Femur (tissue), 1 donor: Measurements from ENCODE around the gene LBH.
A peak's percentile ranks its signal among the peaks of the same experiment; 100 is the strongest.

ENCODE experiments used
- DNase-seq: peaks from one replicate; pipeline ENCODE4 v3.0.0-alpha.2; 2017

Gene LBH

DNA sequence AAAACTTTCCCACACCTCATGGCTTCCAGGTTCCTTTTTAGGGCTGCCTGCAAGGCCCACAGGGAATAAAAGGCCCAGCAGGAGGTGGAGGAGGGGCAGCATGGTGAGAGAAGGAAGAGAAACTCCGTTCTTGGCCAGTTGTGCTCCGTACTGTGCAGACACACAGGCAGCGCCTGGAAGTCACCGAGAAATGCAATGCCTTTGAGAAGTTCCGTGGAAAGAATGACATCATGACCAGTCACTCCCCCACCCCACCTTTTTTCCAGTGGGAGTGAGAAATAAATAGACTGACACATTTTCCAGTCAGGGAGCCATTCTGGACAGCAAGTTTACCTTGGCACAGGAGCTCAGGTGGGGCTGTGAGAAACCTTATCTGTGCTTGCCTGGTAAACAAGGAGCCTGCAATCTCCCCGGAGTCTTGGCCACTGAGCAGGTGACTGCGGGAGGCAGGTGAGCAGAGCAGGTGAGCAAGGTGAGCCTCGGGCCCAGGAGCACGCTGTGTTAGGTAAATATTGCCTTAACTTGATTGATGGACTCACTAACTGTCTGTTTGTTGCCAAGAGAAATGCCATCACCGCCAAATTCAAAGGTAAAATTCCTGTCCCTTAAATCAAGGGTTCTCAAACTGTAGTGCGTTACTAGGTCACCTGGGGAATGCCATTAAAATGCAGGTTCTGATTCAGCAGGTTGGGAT is 13.5 kb upstream of the LBH start:
- DNase-seq = peak; percentile 65

DNA sequence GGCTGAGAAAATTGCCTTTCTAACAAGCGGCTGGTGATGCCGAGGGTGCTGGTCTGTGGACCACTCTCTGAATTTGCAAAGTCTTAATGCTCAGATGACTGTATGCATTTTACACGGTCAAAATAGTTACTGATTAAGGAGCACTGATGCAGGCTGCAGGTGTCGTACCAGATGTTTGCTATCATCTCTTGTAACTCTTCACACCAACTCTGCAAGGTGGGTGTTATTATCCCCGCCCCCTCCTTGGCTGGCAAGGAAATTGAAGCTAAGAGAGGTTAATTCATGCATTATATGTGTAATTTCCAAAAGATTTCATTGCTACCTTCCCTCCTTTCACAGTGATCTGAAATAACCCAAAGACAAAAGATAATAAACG is 13.0 kb upstream of the LBH start:
- DNase-seq = no peak

DNA sequence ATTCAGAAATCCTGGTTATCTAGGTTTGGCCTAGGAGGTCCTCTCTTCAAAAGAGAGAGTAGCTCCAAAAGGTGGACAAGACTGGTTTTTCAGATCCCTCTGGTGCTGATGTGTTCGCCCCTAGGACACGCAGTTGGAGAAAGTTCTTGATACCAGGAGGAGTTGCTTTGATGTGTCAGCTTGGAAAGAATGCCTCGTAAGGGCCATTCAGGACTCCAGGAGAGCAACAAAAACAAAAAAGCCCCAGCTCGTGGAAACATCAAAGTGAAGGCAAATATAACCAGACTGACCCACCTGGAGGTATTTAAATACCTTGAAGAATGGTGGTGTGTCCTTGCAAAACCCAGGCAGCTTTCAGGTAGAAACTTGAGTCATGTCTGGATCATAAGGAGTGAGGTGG is 12.5 kb upstream of the LBH start:
- DNase-seq = no peak

DNA sequence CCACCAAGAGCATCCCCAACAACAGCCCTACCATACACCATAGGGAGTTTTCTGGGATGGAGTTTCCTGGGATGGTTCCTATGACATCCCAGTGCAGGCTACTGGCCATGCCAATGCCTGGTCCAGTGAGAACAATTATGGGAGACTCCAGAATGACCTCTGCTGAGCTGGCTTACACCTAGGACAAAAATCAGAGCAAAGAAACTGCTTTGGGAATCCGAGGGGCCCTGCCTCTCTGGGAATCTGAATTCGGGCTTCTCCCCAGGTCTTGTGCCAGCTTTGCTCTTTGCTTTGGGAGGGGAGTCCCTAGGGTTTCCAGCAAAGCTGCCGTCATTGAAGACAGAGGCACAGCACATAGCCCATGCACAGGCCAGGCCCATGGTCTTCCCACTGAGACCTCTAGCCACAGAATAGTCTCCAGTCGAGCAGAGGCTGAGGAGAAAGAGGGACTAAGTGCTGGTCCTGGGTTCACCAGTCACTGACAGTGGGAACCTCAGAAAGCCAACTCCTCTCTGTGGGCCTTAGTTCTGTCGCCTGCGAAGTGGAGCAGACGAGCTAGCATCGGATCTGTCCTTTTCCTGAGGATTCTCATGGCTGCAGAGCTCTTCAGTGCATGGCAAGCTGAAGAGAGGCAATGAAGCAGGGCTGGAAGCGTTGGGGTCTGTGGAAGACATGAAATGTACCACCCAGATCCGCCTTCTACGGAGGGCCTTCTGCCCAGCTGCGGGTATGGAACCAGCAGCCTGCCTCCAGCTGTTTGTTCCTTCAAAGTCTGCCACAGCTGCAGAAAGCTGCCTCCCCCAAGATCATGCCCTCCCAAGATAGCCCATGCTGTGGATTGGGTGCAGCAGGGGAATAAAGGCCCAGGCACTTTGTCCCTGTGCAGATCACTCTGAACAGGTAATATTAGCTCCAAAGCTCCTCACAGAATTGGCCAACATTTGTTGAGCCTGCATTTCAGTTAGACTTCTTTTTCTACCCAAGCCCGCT is 11.2 kb upstream of the LBH start:
- no peak for DNase-seq

DNA sequence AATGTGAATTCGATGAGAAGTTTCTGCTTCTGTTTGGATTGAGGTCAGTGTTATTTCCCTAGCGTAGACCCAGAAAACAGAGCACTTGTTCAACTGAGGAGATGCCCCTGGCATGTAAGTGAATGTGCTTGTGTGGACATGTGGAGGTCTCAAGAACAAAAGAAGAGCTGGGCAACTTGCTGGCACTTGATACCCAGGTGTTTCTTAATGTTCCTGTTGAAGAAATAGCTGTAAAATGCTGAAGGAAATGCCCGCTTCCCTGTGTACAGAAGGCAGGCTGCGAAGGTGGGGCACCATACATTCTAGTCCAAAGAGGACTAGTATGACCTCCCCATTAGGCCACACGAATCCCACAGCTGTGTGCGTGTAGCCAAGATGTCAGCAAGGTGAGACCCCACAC is 9.8 kb upstream of the LBH start:
- DNase-seq = no peak

DNA sequence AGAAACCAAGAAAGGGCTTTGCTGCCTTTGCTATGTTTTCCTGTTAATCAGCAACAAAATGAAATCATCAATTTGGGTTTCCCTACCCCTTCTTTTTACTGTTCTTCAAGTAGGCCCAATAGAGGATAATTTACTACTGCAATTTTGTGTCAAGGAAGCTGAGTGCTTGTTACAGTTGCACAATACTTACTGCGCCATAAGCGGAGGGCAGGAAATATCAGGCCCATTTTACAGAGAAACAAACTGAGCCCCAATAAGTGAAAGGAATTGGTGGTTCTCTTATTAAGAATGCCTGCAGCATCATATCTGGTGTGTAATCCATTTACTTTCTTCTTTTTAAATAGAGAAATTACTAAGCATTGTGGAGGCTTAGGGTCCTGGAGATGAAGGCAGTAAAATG is 9.3 kb upstream of the LBH start:
- DNase-seq = no peak

DNA sequence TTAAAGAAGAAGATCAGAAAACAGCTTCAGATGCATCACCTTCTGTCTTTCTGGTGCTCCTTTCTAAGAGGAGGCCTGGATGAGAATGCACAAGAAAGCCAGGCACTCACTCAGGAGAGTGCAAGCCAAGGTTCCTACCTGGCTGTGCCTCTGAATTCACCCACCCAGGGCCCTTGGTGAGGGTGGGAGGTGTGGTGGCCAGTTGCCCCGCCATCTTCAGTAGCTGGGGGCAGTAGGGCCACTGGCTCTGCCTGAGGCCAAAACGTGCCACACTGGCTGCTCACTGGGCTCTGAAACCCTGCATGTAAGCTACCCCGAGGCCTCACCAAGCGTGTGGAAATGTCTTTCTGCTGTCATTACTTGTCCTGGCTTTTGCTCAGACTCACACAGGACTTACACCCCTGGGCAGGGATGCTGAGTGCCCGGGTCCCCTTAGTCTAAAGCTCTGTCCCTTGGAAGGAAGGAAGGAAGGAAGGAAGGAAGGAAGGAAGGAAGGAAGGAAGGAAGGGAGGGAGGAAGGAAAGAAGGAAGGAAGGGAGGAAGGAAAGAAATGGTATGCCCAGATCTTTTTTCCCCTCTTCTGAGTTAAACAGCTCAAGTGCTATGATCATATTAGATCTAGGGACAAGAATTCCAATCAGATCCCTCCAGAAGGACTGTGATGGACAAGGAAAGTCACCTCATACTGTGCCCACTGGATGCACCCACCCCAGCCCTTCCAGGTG is 8.5 kb upstream of the LBH start:
- no peak for DNase-seq

DNA sequence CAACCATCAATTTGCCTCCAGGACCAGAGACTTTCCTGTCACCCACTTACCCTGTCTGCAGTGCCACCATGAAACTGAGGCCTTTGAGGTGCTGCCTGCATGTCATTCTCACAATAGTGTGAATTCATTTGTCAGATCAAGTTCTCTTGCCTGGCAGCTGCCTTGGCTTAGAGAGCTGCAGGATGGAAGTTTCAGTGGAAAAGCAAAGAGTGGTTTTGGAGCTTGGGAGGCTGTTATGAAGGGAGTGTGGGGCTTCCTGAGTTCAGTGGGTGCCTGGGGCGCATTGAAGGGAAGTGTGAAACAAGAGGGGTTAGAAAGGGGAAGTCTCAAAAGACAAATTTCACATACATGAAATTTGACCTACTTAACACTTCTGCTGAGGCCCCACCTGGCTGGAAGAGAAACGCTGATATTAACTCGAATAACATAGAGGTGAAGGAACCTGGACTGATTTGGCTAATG is 7.9 kb upstream of the LBH start:
- DNase-seq = no peak

DNA sequence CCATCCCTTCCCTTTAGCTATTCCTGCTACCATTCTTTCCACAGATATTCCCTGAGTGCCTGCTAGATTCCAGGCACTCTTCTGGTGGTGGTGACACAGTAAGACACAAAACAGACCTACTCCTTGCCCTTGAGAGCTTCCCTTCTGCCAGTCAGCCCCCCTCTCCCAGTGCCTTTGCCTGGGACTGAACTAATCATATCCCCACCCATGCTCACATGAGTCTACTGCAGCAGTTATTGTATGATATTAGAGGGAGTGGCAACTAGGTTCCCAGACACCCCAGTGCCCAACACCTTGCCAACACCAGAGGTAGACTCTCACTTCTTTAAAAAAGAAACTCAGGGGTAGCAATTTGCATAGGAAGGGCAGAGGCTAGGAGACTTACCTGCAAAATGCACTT is 7.2 kb upstream of the LBH start:
- DNase-seq = no peak

DNA sequence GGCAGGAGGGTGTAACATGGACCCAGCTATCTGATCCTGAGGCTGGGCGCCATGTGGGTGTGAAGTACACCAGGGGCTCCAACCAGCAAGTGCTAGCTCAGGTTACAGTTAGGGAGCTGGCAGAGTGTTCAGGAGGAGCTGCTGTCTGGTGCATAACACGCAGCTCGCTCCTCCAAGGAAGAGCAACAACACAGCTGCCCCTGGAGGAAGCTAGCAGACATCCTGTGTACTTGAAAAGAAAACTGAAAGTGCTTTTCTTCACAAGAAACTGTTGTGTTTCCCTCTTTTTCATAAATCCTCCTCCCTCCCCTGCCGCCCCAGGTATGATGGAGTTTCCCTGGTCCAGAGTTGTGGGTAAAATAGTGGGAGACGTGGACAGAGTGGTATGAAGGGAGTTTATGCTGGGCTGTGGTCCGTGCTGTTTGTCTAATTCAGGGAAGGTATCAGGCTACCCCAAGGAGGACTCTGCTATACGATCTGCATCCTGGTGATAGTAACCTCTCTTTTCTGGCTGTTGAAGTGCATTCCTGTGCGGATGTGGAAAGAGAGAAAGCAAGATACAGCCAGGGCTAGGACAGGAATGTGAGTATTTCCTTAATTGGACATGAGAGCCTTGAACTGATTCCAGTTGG is 6.1 kb upstream of the LBH start:
- peak; percentile 73 for DNase-seq

DNA sequence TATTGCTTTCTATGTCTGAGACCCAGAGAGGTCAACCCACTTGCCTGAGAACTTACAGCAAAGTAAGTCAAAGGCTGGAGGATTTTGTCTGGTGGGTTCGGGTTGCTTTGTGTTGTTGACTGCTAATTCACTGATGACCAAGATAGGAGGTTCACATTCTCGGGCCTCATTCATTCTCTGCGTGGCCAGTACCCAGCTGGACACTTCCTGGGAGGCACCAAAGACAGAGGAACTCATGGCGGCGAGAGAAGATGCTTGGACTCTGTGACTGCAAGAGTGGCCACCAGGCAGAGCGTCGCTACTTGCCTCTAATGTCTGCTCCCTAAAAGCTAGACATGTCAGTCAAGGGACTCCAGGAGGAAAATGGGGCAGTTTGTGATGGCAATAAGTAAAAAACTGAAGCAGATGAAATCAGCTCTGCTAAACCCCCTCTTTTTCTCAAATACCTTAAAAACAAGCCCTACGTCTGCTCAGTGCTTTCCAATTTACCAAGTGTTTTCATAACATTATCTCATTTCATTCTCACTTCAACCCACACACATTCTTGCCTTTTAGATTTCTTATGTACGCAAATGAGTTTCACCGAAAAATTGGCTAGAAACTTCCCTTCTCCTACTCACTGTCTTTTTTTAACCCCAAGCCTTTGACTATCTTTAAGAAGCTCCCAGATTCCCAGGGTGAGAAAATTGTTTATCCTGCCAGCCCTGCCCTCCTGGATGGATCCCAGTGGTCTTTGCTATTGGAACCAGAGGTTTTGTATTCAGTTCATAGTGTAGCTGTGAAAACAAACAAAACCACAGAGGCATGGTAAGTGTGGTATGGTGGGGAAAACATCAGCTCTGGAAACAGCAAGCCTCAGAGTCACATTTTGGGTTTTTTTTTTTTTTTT is 4.9 kb upstream of the LBH start:
- DNase-seq = no peak

DNA sequence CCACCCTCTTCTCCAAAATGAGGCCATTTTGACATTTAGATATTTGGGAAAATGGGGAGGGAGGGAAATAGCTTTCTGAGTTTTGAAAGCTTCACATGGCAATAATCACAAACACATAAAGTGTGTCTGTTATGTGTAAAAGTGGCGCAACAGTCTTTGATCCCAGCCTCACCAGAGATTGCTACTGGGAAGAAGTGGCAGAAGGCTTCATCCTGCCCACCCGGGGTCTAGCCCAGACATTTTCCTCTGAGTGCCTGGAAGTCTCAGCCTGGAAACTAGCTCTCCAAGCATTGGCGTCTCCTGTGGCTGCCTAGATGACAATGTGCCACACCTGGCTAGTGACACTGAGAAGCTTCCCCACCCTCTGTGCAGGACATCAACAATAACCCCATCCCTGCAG is 1.7 kb upstream of the LBH start:
- no peak for DNase-seq

DNA sequence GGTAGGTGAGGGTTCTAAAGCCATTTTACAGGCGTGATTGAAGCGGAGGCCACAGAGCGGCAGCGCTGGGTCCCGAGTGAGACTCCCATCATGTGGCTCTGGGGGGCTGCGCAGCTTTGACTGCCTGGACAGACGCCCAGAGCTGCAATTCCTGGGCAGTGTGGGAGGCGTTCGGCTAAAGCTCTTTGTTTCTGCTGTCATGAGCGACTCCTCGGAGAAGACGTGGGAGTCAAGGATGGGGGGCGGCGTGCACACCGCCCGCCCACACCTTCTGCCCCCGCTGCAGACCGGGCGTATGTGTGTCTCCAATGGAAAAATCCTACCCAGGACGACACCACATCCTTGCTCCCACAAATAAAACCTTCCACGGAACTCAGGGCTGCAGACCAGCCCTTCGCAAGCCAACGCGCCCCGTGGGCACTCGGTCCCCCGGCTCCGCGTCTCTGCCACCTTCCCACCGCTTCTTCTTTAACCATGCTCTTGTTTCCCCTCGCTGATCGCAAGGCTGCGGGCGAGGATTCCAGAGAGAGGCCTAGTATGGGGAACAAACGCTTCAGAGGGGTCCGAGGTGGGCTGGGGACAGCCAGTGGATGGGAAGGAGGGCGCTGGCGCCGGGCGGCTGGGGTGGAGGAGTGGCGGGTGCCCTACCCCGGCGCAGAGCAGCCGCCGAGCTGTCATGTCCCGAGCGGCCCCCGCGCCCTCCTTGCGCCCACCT is 680 bp upstream of the LBH start:
- DNase-seq = peak; percentile 75

DNA sequence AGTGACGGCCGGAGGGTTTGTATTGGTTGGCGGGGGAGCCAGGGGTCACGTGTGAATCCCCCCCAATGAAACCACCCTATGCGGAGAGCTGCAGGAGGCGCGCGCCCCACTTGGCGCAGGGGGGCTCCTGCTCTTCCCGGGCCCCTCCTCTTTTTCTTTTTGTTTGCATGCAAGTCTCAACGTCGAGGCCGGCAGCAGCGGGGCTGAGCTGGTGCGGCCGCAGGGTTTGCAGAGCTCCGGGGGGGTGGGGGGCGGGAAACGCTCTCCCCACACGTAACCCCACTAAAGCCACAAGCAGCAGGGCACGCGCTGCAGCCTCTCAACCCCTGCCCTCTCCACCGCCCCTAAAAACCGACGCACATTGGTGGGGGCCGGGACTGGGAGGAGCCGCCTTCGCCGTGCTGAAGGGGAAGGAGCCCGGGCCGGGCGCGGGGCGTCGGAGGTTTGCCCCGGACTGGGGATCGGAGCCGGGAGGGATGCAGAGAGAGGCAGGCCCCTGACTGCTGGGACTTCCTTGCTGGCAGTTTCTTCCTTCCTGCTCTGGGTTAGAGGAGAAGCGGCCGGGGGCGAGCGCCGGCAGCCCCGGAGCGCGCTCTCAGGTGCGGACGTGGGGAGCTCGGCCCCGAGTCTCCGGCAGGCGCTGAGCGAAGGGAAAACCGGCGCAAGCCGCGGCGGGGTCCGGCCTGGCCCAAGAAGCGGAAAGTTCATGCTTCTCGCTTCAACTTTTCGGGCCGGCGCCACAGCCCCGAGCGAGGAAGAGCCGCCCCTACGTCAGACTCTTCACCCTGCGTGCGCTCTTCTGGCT is 864 bp downstream of the LBH start:
- DNase-seq = peak; percentile 88

DNA sequence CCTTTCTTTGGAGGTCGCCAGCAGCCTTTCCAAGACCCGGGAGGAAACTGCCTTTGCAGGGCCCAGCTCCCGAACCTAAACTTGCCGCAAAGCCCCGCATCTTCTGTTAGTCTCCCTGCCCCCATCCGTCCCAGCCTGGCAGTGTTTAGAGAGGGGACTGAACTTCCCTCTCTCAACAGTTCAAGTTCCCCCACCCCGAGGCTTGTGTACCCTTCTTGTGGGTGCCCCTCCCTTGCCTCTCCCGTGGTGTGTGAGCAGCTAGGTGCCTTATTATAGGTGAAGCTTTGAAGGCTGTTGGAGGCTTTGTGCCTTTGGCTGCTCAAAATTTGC is 1.4 kb downstream of the LBH start:
- DNase-seq = no peak

DNA sequence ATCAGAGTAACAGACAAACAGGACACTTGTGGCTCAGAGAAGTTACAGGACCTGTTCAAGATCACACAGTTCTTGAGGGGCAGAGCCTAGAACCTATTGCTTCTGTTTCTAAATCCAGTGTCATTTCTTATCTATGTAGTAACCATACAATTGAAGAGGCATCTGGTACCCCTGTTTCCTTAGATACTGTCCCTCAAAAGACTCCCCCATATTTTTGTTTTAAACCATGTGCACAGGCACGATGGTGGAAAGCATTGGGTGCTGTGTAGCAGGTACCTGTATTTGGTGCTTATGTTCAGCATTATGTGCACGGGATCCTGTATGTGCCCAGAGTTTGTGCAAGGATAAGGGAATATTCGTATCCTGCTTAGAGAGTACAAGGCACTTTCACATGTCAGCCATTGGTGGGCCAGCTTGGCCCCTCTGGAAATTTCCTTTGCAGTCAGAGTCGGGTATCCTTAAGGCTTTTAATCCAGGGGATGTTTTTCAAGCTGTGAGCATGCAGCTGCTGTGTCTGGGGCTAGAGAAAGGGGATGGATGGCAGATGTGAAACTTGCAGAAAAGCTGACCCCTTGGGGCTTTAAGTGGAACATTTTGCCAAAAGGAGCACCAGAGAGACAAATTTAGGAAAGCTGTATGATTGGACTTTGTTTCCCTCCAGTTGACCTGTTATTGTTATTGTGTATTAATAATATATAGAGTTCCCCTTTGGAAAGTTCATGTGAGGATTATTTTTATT is 2.1 kb downstream of the LBH start:
- no peak for DNase-seq

DNA sequence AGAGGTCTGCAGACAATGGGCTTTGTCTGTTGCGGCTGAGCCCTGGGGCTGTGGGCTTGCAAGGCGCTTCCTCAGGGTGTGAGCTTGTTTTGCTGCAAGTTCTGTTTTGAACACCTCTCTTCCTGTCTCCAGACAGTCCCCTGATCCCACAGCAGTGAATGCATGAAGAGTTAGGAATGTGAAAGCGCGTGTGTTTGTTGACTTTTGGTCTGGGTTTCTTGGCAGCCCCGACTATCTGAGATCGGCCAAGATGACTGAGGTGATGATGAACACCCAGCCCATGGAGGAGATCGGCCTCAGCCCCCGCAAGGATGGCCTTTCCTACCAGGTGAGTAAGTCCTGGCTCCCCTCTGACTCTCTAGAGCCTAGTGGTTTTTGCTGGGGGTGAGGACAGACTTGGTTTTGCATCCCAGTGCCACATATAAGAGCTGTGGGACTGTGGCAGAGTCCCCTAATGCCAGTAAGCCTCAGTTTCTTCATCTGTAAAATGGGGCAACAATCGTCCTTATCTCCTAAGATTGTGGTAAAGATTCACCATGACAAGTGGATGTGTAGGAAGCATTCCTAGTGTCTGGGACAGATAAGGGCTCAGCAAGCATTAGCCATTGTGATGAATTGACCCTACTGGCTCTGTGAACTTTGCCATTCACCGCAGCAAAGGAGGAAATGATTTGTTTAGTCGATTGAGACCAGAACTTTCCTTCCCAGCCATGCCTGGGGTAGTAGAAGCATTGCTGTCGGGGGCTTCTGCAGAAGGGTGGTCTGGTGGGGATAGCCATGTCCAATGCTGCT is 3.0 kb downstream of the LBH start:
- peak; percentile 52 for DNase-seq

DNA sequence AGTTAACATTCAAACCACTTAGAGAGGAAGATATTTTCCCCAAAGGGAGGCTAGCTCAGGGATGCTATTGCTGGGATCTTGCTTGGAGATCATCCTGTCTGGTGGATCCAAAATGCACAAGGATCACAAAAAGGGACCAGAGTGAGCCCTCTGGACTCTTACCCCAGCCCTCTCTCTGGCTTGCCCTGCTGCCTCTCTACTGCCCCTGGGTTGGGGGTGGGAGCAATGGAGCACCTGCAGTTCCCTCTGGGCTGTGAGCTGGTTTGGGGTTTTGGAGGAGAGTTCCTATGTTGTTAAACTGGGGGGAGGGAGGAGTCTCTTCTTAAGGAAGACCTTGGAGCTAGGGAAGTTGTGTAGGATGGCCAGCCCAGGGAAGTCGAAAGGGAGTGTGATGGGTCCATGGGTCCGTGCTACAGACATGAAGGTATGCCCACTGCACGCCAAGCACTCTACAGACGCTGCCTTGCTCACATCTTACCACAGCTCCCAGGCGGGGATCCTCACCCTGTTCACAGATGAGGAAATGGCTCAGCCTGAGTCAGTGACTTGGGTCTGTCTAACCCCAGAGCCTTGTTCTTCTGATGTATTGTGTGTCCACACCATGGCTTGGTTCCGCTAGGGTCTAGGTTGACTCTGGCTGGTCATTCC is 3.8 kb downstream of the LBH start:
- DNase-seq = no peak
